NAMALWA (cell line): ENCODE results near the gene GHRH.

Source experiments
- DNase-seq: peaks from one replicate; pipeline ENCODE4 v3.0.0-alpha.2; 2015; ENCODE audit warnings: low spot score

GHRH gene

GRCh38 chr20:37236462-37236861 lies 25.2 kb downstream of the GHRH start:
- DNase-seq: no peak

GRCh38 chr20:37235065-37235464 lies 26.5 kb downstream of the GHRH start:
- no peak for DNase-seq

- DNase-seq: no peak
Observed at GRCh38 chr20:37234254-37234581, 27.4 kb downstream of the GHRH start.

- DNase-seq: no peak
Observed at GRCh38 chr20:37233548-37234253, 27.9 kb downstream of the GHRH start.

- DNase-seq: no peak
Observed at GRCh38 chr20:37231947-37232630, 29.5 kb downstream of the GHRH start.

GRCh38 chr20:37230200-37230599 lies 31.4 kb downstream of the GHRH start:
- DNase-seq: no peak

GRCh38 chr20:37229357-37229756 lies 32.3 kb downstream of the GHRH start:
- DNase-seq: no peak

- no peak for DNase-seq
Observed at GRCh38 chr20:37228656-37229055, 33.0 kb downstream of the GHRH start.

- DNase-seq: no peak
Observed at GRCh38 chr20:37228082-37228481, 33.5 kb downstream of the GHRH start.

GRCh38 chr20:37226889-37227288 lies 34.7 kb downstream of the GHRH start:
- DNase-seq: no peak

GRCh38 chr20:37225146-37225545 lies 36.5 kb downstream of the GHRH start:
- no peak for DNase-seq

GRCh38 chr20:37223053-37223452 lies 38.6 kb downstream of the GHRH start:
- no peak for DNase-seq

GRCh38 chr20:37222086-37222485 lies 39.5 kb downstream of the GHRH start:
- no peak for DNase-seq

GRCh38 chr20:37220731-37221130 lies 40.9 kb downstream of the GHRH start:
- DNase-seq: no peak

GRCh38 chr20:37219751-37220668 lies 41.6 kb downstream of the GHRH start:
- DNase-seq: no peak

GRCh38 chr20:37218976-37219375 lies 42.6 kb downstream of the GHRH start:
- no peak for DNase-seq

GRCh38 chr20:37218441-37218840 lies 43.2 kb downstream of the GHRH start:
- DNase-seq: no peak

- no peak for DNase-seq
Observed at GRCh38 chr20:37209661-37210314, 51.8 kb downstream of the GHRH start.

GRCh38 chr20:37209193-37209592 lies 52.4 kb downstream of the GHRH start:
- DNase-seq: no peak

- DNase-seq: no peak
Observed at GRCh38 chr20:37207171-37207570, 54.4 kb downstream of the GHRH start.

- DNase-seq: no peak
Observed at GRCh38 chr20:37205794-37206193, 55.8 kb downstream of the GHRH start.

- no peak for DNase-seq
Observed at GRCh38 chr20:37205130-37205529, 56.5 kb downstream of the GHRH start.
